Stimulated activated CD4-positive, alpha-beta T cell treated with anti-CD3 and anti-CD28 coated beads, Interleukin-4, amount 100 ng/mL, for 24 hours (primary cell): ENCODE data around the gene RFXAP.

Experiments used
- DNase-seq: peaks from one replicate; pipeline ENCODE4 v3.0.0-alpha.2; 2020

RFXAP gene

DNA sequence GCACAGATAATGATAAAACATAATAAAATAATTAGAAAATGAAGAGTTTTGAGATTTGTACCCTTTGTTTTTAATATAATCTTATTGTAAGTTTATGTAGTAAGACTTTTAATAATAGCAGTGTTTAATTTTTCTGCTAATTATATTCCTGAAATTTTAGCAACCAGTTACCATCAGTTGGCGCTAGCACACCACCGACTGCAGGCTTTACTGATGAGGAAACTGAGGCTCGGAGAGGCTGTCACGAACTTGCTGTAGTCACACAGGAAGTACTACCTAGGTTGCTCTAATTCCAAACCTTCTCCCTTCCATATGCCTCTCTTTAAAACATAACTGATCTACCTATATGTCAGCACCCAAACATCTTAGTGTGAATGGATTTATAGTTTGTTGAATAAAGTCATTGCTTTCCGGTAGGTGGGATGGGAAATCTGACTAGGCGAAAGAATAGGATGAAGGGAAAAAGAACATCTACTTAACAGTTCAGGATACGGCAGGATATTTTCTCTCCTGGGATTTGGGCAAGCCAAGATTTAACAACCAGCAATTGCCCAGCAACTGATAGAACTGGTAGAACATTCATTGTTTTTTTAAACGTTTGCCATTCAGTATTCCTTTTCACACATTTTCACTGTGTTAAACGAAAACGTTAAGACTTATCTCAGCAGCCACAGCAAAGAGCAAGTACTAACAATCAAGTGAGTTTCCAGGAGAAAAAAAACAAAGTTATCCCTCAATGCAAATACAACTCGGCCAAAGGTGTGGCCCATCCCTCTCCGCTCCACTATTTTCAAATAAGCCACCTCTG lies 822 bp upstream of the RFXAP start:
- no peak for DNase-seq

DNA sequence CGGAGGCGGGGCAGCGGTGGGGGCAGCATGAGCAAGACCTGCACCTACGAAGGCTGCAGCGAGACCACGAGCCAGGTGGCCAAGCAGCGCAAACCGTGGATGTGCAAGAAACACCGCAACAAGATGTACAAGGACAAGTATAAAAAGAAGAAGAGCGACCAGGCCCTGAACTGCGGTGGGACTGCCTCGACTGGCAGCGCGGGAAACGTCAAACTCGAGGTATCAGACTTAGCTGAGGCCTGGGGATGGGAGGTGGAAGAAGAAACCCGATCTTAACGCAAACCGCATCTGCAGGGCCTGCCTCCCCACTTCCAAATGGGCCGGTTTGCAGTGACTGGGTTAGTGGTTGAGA lies 693 bp downstream of the RFXAP start:
- peak; percentile 34 for DNase-seq

DNA sequence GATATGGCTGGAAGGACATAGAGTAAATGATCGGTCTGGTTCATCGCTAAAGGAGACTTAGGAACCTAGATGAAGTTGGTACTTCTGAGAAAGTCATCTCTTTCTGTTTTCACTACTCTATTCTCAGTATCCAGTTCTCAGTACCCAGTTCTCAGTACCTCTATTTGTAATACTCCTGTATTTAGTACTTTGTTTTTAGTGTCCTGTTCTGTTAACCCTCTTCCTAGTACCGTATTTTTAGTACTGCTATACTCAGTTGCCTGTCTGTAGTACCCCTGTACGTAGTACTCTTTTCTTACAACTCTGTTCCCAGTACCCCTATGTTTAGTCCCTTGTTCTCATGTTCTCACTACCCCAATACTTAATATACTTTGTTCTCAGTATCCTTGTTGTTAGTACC lies 1.2 kb downstream of the RFXAP start:
- DNase-seq: no peak

- DNase-seq: no peak
Measured at GRCh38 chr13:36822785-36823184, 3.8 kb downstream of the RFXAP start.

- DNase-seq: no peak
Measured at GRCh38 chr13:36829753-36830152, 10.7 kb downstream of the RFXAP start.

- DNase-seq: no peak
Measured at GRCh38 chr13:36831291-36831690, 12.3 kb downstream of the RFXAP start.

DNA sequence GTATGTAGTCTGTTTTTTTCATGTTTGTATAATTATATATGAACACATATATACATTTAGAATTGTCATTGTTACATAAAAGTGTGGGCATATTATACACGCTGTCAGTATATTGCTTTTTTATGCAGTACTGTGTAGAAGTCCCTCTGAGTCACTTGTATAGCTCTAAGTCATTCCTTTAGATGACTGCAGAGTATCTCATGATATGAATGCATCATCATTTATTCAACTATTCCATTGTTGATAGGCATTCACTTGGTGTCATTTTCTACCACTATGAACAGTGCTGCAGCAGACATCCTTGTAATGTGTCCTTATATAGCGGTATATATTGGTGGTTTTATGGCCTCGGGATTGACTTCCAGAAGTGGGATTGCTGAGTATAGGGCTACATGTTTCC lies 15.3 kb downstream of the RFXAP start:
- no peak for DNase-seq

DNA sequence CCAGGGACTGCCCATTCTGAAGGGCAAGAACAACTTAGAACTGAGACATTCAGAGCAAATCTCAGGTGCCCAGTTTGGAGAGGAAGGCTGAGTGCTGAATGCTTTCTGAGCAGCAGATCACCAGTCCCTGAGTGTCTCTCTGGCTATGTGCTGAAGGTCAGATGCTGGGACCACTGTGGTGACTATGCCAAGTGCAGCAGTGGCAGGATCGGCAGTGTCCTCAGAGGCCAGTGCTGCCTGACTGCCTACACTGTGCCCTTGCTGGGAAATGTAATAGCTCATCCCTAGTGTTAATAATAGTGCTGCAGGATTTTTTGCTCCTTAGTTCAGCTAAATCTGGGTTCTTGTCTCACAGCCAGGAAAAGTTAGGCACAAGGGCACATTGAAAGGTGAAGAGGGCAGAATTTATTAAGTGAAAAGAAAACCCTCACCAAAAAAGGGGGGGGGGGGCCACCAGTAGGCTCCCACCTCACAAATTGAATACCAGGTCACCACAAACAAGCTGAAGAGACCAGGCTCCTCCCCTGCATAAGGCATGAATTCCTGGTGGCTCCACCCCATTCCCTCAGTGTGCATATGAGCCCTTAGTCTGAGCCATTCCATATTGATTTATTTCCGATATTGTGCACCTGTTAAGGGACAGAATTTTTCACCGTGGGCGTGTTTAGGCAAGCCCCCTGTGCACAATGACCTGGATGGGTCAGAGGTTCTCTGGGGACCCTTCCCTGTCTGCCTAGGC lies 18.5 kb downstream of the RFXAP start:
- DNase-seq: no peak

GRCh38 chr13:36839281-36839680 lies 20.3 kb downstream of the RFXAP start:
- no peak for DNase-seq

DNA sequence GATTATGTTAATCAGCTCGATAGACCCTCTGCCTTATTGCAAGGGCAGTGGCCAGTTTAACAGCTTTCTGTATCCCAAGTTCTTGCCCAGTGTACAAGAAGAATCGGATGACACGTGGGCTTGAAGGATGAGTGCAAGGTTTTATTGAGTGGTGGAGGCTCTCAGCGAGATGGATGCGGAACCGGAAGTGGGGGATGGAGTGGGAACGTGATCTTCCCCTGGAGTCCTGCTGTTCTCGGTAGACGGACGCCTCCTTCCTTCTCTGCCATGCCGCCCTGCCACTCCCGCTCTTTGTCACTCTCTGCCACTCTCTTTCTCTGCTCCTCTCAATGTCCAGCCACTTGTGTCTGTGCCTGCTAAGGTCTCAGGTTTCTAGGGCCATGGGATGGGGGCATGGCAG lies 21.0 kb downstream of the RFXAP start:
- no peak for DNase-seq

DNA sequence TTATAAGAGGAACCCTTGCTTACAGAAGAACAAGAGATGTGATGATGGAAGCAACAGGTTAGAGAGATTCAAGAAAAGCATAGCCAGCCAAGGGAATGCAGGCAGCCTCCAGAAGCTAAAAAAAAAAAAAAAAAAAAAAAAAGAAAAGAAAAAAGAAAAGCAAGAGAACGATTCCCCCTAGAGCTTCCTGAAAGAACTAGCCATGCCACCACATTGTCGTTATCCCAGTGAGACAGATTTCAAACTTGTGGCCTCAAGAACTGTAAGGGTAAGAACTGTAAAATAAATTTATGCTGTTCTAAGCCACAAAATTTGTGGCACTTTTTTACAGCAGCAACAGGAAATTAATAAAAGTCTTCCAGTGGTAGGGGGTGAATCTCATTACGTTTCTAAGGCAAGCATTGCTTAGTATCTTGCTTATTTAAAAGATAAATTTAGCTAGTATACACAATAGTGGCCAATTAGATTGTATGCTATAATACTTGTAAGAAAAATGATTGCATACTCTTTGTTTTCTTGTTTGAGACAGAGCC lies 21.8 kb downstream of the RFXAP start:
- no peak for DNase-seq

DNA sequence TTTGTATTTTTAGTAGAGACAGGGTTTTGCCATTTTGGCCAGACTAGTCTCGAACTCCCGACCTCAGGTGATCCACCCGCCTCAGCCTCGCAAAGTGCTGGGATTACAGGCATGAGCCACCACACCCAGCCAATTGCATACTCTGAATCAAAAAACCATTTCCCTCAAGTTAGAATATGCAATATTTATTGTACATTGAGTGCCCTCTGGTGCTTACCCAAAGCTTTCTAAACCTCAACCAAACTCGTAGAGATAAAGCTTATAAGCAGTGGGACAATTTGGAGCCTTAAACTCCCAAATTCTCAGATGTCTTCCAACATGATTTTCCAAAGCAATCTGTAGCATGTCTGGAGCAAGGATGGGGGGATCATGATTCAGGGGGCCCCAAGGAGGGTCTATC lies 22.4 kb downstream of the RFXAP start:
- DNase-seq: no peak

- no peak for DNase-seq
Measured at GRCh38 chr13:36847606-36848005, 28.6 kb downstream of the RFXAP start.

DNA sequence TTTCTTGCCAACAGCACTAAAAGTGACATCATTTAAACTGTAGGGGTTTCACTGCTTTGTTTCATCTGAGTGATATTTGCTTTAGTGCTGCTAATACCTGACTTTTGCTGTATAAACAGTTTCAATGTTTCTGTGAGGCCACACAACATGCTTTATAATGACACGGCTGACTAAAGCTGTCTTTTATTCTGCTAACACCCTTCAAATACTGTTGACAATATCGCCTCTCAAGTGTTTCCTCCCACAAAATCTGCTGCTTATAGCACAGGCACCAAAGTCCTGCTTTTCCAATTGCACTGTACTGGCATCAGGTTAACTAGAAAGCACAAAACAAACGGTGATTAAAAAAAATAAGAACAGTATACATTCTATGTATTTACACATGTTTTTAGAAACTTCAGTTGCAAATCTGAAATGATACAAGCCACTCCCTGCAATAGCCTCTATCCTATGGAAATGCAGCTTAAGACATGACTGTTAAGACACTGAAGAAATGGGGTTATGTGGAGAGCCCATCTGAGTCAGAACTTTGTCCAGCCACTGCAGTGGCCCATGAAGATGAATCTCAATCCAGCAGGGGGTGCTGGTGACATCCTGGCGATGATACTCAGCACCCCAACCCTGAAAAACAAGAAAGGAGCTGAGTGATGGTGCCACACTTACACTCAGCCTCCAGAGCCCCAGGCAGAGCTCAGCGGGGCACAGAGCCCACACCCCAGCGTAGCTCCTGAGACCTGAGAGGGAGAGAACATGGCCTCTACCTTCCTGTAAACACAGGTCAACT lies 29.4 kb downstream of the RFXAP start:
- DNase-seq: no peak

DNA sequence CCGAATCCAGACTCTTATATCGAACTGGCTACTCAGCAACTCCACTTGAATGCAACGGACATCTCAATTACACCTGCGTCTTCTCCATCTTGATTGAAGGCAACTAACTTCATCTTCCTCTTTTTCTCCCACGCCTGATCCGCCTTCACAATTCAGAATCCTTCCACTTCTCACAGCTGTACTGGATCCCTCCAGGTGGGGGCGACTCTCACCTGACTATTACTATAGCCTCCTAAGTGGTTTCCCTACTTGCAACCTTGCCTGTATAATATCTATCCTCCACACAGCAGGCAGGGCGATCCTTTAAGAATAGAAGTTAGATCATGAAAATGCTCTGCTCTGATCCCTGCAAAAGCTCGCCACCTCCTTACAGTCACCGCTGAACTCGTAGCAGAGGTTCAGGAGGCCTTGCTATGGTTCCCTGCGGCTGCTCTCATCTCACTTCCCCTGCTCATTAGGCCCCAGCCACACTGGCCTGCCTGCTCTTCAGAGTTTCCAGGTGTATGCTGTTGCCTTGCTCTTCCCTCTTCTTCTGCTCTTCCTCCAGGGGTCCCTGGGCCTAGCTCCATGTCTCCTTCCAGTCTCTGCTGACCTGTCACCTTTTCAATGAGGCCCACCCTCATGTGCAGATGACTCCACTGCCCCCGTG lies 31.9 kb downstream of the RFXAP start:
- DNase-seq: no peak

DNA sequence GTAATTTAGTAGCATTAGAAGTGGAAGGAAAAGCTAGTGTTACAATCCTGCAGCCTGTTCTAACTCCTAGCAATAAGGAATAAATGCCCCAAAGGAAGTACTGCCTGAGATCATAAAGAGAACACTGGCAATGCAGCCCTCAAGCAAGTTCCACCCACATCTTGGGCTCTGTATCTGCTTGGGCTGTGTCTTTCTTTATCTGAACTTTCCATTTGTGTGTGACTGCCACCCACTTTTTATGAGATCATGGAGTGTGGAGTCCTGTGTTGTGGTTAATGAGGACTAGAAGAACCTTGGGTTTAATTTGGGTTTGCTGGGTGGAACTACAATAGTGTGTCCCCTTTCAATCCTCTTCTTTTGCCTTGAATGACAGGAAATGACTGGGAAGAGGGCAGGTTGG lies 38.2 kb downstream of the RFXAP start:
- no peak for DNase-seq

- DNase-seq: no peak
Measured at GRCh38 chr13:36858290-36858689, 39.3 kb downstream of the RFXAP start.

DNA sequence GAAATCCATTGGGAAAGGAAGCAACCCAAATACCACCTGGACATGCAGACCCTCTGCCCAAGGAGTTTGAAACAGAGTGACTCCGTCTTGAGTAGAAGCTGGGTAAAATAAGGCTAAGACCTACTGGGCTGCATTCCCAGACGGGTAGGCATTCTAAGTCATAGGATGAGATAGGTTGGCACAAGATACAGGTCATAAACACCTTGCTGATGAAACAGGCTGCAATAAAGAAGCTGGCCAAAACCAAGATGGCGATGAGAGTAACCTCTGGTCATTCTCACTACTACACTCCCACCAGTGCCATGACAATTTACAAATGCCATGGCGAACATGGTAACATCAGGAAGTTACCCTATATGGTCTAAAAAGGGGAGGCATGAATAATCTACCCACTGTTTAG lies 40.2 kb downstream of the RFXAP start:
- DNase-seq: no peak

DNA sequence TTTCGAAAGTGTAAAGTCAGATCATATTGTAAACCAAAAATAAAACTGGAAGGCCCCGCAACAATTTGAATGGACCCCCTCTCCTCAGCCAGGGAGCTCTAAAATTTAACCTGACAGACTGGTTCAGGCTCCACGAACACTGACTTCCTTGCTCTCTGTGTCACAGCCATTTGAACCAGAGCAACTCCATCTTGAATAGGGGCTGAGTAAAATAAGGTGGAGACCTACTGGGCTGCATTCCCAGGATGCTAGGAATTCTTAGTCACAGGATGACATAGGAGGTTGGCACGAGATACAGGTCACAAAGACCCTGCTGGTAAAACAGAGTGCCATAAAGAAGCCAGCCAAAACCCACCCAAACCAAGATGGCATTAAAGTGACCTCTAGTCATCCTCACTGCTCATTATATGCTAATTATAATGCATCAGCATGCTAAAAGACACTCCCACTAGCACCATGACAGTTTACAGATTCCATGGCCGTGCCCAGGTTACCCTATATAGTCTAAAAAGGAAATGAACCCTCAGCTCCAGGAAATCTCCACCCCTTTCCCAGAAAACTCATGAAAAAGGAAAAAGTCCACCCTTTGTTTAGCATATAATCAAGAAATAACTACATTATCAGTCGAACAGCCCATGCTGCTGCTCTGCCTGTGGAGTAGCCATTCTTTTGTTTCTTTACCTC lies 43.1 kb downstream of the RFXAP start:
- DNase-seq: no peak

- DNase-seq: no peak
Measured at GRCh38 chr13:36862722-36863121, 43.7 kb downstream of the RFXAP start.

GRCh38 chr13:36865265-36865664 lies 46.2 kb downstream of the RFXAP start:
- DNase-seq: no peak

DNA sequence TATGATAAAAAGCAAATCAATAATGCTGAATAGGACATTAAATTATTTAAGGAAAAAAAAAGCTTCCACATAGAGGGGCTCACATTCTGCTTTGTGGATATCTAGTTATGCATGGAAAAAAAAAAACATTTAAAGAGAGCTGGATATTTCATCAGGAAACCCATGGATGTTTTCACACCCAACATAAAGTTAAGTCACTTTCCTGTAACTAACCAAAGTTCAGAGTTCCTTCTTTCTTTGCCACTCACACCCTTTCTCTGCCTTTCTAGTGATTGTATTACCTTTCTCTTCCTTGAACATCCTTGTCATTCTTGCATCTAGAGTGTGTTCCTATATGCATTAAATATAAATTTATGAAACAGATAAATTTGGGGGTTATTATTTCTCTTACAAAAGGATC lies 47.2 kb downstream of the RFXAP start:
- DNase-seq: no peak
